ENCODE results near the gene PIGZ.

GRCh38 chr3:196969134-196969659 lies 564 bp upstream of the PIGZ start:
- no peak for TF ChIP-seq YY1 (IDR thresholded peaks at IDR 0.05; ENCODE audit: insufficient read depth, insufficient read length)
- no peak for TF ChIP-seq ZNF274 (IDR thresholded peaks at IDR 0.05; ENCODE audit: low read depth, low read length)
- no peak for TF ChIP-seq SUZ12 (IDR thresholded peaks at IDR 0.05; ENCODE audit: extremely low read depth, insufficient read depth, insufficient read length)
